Stomach (tissue), 4 donors: ENCODE measurements around the gene G6PC3.

Experiments used
- CTCF ChIP-seq, 7 experiments: fragments of 450-650 bp in 4 of 7; fragments of 200-600 bp in 3 of 7; sonication (generic) in 3 of 7; IDR thresholded peaks; one replicate each; pipeline ENCODE4 v1.5.1; 2016 to 2019; ENCODE audit warnings: antibody characterized with exemption in 7 of 7, control low read depth in 2 of 7, mild to moderate bottlenecking in 1 of 7
- EP300 ChIP-seq: sonication (generic); formaldehyde crosslinking; IDR thresholded peaks from one replicate; pipeline ENCODE4 v1.6.1; 2017; ENCODE audit warnings: antibody characterized with exemption
- POLR2A ChIP-seq, 4 donors: fragments of 450-650 bp; IDR thresholded peaks; one replicate each; pipeline ENCODE4 v1.6.1; 2016; ENCODE audit warnings: antibody characterized with exemption in 4 of 4, control low read depth in 2 of 4, mild to moderate bottlenecking in 1 of 4, moderate library complexity in 1 of 4
- POLR2AphosphoS5 ChIP-seq, 3 donors: sonication (generic); formaldehyde crosslinking; IDR thresholded peaks; one replicate each; pipeline ENCODE4 v1.6.1; 2016; ENCODE audit warnings: antibody characterized with exemption in 3 of 3

GRCh38 chr17:44022246-44022645, 48.3 kb upstream of the G6PC3 start:
- no peak for TF ChIP-seq CTCF (IDR thresholded peaks at IDR 0.05)
- no peak for TF ChIP-seq POLR2A (IDR thresholded peaks at IDR 0.05)
- TF ChIP-seq POLR2AphosphoS5 (IDR thresholded peaks at IDR 0.05), result no peak
- TF ChIP-seq EP300, result no peak
